22Rv1 (cell line): Measurements from ENCODE around the gene SLC25A28.
"Not testable (repeated sequence)": the region's sequence is repeated elsewhere in the genome, so short reads cannot be mapped to it uniquely, and the experiment has no call there.

Source experiments
- H3K27ac ChIP-seq: fragments of 450-650 bp; 2 replicates; pipeline ENCODE4 v1.5.1; 2017
- ZFX ChIP-seq: fragments of 450-650 bp; IDR thresholded peaks from 2 replicates; pipeline ENCODE4 v1.6.1; 2017; ENCODE audit warnings: antibody characterized with exemption, borderline replicate concordance
- TF ChIP-seq, protein P1 (sequence below): fragments of 450-650 bp; IDR thresholded peaks from 2 replicates; pipeline ENCODE4 v1.5.1; 2017; ENCODE audit warnings: mild to moderate bottlenecking

Gene SLC25A28

DNA sequence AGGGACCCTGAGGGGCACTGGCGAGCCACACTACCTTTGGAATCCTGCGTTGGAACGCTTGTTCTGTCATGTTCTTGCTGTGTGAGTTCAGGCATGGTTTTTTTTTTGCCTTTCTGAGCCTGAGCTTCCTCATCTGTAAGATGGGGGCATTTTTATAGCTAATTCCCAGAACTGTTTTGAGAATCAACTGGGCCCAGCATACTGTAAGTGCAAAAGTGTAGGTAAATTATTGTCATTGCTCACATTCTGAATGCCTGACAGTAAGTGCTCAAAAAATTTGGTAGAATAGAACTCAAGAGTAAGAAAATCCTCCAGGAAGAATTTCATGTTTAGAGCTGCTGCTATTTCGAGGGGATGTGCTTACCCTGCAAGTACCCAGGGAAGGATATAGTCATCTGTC lies 22.2 kb downstream of the SLC25A28 start:
- TF ChIP-seq, protein P1, sequence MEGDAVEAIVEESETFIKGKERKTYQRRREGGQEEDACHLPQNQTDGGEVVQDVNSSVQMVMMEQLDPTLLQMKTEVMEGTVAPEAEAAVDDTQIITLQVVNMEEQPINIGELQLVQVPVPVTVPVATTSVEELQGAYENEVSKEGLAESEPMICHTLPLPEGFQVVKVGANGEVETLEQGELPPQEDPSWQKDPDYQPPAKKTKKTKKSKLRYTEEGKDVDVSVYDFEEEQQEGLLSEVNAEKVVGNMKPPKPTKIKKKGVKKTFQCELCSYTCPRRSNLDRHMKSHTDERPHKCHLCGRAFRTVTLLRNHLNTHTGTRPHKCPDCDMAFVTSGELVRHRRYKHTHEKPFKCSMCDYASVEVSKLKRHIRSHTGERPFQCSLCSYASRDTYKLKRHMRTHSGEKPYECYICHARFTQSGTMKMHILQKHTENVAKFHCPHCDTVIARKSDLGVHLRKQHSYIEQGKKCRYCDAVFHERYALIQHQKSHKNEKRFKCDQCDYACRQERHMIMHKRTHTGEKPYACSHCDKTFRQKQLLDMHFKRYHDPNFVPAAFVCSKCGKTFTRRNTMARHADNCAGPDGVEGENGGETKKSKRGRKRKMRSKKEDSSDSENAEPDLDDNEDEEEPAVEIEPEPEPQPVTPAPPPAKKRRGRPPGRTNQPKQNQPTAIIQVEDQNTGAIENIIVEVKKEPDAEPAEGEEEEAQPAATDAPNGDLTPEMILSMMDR = no peak
- no peak for TF ChIP-seq ZFX
- no peak overlapping the region for H3K27ac ChIP-seq

DNA sequence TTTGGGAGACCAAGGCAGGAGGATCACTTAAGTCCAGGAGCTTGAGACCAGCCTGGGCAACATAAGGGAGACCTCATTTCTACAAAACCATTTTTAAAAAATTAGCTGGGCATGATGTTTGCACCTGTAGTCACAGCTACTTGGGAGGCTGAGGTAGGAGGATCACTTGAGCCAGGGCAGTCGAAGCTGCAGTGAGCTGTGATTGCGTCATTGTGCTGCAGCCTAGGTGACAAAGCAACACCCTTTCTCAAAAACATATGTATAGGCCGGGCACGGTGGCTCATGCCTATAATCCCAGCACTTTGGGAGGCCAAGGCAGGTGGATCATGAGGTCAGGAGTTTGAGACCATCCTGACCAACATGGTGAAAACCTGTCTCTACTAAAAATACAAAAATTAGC lies 23.5 kb downstream of the SLC25A28 start:
- H3K27ac ChIP-seq = not testable (repeated sequence)

DNA sequence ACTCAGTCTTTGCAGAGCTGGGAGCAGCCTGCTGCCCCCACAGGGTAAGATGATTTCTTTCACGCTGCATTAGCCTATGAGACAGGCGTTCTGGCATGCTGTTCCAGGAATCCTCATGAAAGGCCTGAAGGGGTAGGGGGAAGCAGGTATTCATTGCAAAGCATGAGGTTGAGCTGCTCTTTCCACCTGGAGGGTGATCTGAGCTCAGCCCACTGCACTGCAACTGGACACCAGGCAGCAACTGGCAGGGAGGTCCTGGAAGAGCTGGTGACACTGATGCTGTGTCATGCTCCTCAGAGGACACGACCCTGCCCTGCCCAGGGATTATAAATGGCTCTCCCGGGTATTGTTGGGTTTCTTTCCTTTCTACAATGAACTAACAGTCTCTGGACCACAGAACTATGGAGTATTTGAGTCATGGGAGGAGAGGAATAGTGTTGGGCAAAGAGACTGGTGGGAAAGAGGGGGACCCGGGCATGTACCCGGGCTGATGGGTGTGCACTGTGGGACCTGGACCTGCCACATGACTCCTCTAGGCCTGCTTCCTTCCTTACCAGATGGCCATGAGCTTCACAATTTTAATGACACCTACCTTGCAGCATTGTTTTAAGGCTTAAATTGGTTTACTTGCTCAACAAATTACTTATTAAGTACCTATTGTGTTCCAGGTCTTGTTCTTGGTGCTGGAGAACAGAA lies 24.3 kb downstream of the SLC25A28 start:
- no peak overlapping the region for H3K27ac ChIP-seq
- TF ChIP-seq, protein P1 = no peak
- TF ChIP-seq ZFX = no peak

DNA sequence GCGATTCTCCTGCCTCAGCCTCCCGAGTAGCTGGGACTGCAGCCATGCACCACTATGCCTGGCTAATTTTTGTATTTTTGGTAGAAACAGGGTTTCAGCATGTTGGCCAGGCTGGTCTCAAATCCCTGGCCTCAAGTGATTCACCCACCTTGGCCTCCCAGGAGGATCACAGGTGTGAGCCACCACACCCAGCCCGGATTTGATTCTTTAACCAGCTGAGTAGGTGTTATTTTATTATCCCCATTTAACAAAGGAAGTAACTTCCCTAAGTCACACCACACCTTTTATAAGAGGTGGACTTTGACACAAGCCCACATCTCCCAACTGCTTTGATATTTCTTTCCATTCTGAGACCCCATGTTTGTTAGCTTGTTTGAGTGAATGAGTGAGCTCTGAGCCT lies 25.0 kb downstream of the SLC25A28 start:
- H3K27ac ChIP-seq = no peak overlapping the region
- TF ChIP-seq ZFX = no peak
- TF ChIP-seq, protein P1 = no peak

DNA sequence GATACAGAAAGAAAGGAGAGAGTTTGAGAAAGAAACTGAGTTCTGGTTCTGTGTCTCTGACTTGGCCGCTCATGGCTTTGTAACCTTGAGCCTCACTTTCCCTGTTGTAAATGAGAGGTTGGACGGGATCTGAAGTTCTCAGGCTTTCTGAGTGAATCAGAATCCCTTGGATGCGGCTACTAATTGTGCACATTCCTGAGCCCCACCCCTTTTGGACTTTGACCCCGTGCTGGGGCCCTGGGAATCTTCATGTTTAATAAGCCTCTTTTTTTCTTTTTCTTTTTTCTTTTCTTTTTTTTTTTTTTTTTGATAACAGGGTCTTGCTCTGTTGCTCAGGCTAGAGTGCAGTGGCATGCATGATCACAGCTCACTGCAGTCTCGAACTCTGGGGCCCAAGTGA lies 26.9 kb downstream of the SLC25A28 start:
- no peak overlapping the region for H3K27ac ChIP-seq
- TF ChIP-seq, protein P1 = no peak
- TF ChIP-seq ZFX = no peak

DNA sequence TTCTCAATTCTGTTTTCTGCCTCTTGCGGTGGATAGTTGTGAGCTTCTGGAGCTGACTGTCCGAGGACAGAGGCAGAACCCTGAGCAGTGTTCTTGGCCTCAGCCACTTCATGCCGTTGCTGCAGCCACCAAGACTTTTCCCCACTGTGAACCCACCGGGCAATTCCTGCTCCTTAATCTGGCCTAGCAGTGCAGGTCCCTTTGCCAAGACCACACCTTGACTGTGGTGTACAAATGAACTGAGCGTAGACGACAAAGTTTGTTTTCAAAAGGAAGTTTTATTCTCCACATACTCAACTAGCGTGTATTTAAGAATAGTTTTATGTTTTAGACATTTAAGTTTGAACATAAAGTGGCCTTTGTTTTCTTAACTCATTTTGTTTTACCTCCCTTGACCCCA lies 29.4 kb downstream of the SLC25A28 start:
- no peak for TF ChIP-seq ZFX
- TF ChIP-seq, protein P1 = no peak
- no peak overlapping the region for H3K27ac ChIP-seq

DNA sequence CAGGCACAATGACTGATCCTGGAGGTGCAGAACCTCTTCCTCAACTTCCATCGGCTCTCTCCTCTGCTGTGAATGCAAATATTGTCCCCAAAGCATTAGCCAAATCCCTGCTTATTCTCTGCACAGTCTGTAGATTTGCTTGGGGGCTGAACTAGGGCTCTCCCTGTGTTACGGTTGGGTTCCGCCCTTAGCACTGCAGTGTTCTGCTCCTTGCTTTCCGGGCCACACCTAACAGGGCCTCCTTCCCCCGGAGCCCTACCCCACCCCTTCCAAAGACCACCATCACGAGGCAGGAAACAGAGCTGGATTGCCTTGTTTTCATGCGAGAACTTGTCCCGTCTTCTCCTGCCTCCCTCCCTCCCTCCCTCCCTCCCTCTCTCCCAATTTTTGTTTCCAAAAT lies 36.6 kb downstream of the SLC25A28 start:
- TF ChIP-seq, protein P1 = no peak
- no peak for TF ChIP-seq ZFX
- H3K27ac ChIP-seq = no peak overlapping the region

DNA sequence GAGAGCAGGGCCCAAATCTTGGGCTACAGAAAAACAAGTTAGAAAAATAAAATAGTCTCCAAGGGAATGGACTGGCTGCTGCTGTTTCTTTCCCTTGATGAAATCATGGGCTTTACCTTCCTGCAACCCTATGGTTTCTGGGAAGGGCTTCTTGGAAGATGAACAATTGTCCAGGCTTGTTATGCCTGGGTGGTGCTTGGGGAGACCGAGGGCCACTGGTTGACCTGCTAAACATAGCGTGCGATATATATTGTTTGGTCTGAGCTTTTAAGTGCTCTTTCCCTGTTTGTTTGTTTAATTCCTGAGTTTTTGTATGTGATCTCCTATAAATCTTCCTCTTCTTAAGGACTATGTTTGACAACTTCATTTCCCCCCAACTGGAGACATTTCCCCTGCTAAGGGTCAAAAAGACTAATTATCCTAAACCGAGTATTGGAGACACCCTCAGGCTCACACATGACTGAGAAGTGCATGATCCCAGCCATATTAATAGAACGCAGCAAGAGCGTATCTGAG lies 37.9 kb downstream of the SLC25A28 start:
- H3K27ac ChIP-seq = no peak overlapping the region
- TF ChIP-seq, protein P1 = no peak
- TF ChIP-seq ZFX = no peak
